GM04504 (cell line): ENCODE measurements around the gene ADAMTS10.
"Not testable (repeated sequence)": the region's sequence is repeated elsewhere in the genome, so short reads cannot be mapped to it uniquely, and the experiment has no call there.

Source experiments
- DNase-seq: peaks from one replicate; pipeline ENCODE4 v3.0.0-alpha.2; 2012; ENCODE audit warnings: low read depth

Gene ADAMTS10

DNA sequence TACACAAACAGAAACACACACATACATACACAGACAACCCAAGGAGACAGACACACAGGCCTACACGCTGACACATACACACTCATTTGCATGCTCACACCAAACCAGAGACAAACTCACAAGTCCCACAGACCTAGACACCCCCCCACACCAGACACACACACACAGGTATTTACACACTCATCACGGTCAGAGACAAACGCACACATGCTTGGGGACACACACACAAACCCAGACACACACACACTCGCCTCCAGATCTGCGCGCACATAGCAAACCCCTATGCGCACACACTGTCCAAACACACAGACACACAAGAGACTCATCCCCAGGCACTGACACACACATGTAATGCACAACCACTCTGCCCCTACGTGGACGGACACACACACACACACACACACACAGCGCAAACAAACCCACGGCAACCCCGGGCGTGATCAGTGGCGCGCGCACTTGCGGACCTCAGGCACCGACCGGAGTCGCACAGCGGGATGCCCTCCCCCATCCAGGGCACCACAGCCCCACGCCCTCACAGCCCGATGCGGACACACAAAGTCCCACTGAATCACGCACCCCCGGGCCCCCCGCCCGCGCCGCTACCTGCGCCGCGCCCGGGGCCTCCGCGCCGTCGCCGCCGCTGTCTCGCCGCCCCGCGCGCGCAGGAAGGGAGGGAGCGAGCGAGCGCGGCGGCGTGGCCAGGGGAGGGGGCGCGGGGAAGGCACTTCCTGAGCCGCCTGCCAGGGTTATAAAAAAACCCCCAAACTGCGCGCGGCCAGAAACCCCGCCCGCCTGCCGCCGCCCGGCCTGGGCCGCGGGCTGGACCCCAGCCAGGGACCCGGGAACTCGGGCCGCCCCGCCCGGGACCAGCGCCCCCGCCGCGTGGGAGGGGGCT is at the start of gene ADAMTS10:
ADAMTS10 (minus strand) TSS at position 675 of the 895 bp plus-strand sequence. CDS start 5,005 bp downstream, outside the sequence.
- DNase-seq, result no peak

DNA sequence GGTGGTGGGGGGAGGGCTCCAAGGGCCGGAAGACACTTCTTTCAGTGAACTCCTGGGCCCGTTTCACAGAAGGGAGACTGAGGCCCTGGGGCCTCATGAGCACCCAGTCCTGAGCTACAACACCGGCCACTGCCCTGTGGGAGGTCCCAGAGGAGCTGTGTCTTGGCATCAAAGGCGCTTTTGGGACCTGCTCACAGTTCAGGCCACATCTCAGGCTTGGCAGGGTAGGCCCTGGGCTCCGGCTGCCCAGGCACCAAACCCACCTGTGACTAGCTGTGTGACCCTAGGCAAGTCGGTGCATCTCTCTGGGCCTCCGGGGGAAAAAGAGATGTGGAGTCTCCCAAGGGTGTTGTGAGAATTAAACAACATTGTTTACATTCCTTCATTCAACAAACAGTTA is 49.4 kb upstream of the ADAMTS10 start:
- DNase-seq, result no peak

DNA sequence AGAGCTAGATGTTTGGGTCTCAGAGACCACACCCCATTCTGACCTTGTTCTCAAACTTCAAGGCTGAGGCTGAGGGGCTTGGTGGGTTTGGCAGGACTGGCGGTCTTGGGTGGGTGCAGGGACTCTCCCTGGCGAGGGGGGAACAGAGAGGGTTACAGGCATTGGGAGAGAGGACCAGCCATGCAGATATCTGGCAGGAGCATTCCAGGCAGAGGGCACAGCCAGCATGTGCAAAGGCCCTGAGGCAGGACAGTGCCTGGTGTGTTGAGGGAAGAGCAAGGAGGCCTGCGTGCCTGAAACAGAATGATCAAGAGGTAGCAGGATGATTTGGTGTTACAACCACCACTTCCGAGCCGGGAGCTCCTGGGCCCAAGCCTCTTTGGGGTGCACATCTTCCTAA is 47.4 kb upstream of the ADAMTS10 start:
- DNase-seq, result no peak

- no peak for DNase-seq
These were observed 44.8 kb upstream of the ADAMTS10 start for GRCh38 chr19:8655340-8655709.

- DNase-seq, result no peak
These were observed 44.2 kb upstream of the ADAMTS10 start for GRCh38 chr19:8654591-8655339.

- DNase-seq, result no peak
These were observed 37.7 kb upstream of the ADAMTS10 start for GRCh38 chr19:8648240-8648639.

DNA sequence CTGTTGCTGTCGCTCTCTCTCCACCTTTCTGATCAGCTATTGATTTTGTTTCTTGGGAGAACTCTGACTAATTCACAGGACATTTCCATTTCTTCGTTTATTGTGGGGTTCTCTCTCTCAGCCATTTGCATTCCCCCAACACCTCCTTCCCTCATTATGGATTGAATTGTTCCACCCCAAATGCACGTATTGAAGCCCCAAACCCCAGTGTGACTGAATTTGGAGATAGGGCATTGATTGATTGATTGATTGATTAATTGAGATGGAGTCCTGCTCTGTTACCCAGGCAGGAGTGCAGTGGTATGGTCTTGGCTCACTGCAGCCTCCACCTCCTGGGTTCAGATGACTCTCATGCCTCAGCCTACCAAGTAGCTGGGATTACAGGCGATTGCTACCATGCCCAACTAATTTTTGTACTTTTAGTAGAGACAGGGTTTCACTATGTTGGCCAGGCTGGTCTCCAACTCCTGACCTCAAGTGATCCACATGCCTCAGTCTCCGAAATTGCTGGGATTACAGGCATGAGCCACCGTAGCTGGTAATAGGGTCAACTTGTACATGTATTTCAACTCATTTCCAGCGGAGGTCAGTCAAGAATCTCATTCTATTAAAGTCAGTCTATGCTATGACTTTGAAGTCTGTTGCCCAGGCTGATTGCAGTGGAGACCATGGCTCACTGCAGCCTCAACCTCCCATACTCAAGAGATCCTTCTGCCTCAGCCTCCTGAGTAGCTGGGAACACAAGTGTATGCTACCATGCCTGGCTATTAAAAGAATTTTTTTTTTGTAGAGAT is 33.5 kb upstream of the ADAMTS10 start:
- DNase-seq, result no peak

GRCh38 chr19:8642561-8642960 is 32.0 kb upstream of the ADAMTS10 start:
- no peak for DNase-seq

- no peak for DNase-seq
These were observed 31.5 kb upstream of the ADAMTS10 start for GRCh38 chr19:8641908-8642547.

DNA sequence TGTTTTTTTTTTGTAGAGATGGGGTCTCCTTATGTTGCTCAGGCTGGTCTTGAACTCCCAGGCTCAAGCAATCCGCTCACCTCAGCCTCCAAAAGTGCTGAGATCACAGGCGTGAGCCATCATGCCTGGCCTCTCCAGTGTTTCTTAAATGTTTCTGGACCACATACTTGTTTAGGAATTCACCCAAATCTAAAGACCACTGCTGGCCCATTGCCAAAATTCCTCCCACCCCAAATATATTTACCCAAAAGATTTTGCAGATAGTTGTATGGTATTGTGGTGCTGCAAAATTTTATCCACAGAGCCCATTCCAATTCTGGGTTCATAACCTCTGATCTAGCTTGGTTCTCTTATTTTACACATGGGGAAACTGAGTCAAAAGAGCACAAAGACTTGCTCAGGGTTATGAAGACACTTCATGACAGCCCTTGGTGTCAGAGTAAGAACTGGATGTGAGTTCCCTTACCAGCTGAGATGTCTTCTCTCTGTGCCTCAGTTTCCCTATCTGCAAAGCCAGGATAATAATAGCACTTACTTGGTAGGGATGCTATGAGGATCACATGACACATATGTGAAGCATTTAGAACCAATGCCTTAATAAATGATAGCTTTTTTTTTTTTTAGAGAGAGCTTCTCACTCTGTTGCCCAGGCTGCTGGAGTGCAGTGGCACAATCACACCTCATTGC is 30.8 kb upstream of the ADAMTS10 start:
- no peak for DNase-seq

GRCh38 chr19:8640402-8641004 is 30.0 kb upstream of the ADAMTS10 start:
- no peak for DNase-seq

- no peak for DNase-seq
These were observed 29.4 kb upstream of the ADAMTS10 start for GRCh38 chr19:8639821-8640401.

GRCh38 chr19:8638078-8638619 is 27.6 kb upstream of the ADAMTS10 start:
- DNase-seq, result no peak

- DNase-seq, result not testable (repeated sequence)
These were observed 26.6 kb upstream of the ADAMTS10 start for GRCh38 chr19:8637070-8637469.

- DNase-seq, result no peak
These were observed 24.9 kb upstream of the ADAMTS10 start for GRCh38 chr19:8635422-8635821.

- DNase-seq, result no peak
These were observed 20.9 kb upstream of the ADAMTS10 start for GRCh38 chr19:8631425-8631819.

GRCh38 chr19:8630796-8631424 is 20.4 kb upstream of the ADAMTS10 start:
- no peak for DNase-seq

DNA sequence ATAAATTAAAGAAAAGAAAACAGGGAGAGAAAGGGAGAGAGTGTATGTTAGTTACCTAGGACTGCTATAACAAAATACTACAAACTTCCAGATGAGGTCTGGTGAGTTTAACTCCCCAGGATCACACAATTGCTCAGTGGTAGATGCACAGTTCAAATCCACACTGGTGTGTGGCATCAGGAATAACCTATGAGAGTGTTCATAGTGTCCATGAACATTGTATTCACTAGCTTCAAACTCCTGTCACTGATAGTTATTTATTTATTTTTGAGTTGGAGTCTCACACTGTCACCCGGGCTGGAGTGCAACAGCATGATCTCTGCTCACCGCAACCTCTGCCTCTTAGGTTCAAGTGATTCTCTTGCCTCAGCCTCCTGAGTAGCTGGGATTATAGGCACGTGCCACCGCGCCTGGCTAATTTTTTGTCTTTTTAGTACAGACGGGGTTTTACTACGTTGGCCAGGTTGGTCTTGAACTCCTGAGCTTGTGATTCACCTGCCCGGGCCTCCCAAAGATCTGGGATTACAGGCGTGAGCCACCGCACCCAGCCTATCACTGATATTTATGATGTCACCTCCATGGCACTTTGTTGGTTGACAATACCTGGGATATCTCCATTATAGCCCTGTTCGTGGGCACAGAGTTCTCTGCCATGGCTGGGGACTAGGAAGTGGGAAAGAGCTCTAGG is 19.6 kb upstream of the ADAMTS10 start, which contains the start of gene NFILZ:
NFILZ (plus strand) TSS at position 638 of the 688 bp plus-strand sequence. CDS start 46,133 bp downstream, outside the sequence.
- no peak for DNase-seq

- DNase-seq, result no peak
These were observed 18.7 kb upstream of the ADAMTS10 start for GRCh38 chr19:8629184-8629583.
